Adrenal gland (tissue), 12 donors: Measurements from ENCODE around the gene HSPA4L. TPM values are rescaled to one million over a fixed set of nuclear protein-coding genes. Genes with fewer than 3 reads are reported as not detected.

Experiments
- DNase-seq, 7 donors: peaks; one replicate each; pipeline ENCODE4 v3.0.0-alpha.2; 2019 to 2020
- H3K27ac ChIP-seq, 5 donors: fragments of 200-600 bp; sonication (generic) in 4 of 5; 1 replicate in 3 of 5; 2 replicates in 2 of 5; pipeline versions ENCODE4 v1.5.1 to v1.8.0; 2016 to 2020; ENCODE audit warnings: mild to moderate bottlenecking in 1 of 5
- H3K27me3 ChIP-seq: fragments of 200-600 bp; 2 replicates; pipeline ENCODE4 v1.8.0; 2021
- H3K36me3 ChIP-seq, 2 donors: fragments of 200-600 bp; replicated peaks in 1 of 2; 1 replicate in 1 of 2; 2 replicates in 1 of 2; pipeline versions ENCODE4 v1.5.1 to v1.8.0; 2018 to 2022
- H3K4me1 ChIP-seq, 2 donors: fragments of 200-600 bp; replicated peaks in 1 of 2; 1 replicate in 1 of 2; 2 replicates in 1 of 2; pipeline versions ENCODE4 v1.5.1 to v1.8.0; 2018 to 2021
- H3K4me3 ChIP-seq, 4 donors: fragments of 200-600 bp; sonication (generic) in 3 of 4; one replicate each; pipeline ENCODE4 v1.5.1; 2016 to 2018
- H3K9me3 ChIP-seq, 3 donors: fragments of 200-600 bp; sonication (generic) in 1 of 3; replicated peaks in 1 of 3; 1 replicate in 2 of 3; 2 replicates in 1 of 3; pipeline versions ENCODE4 v1.5.1 to v1.8.0; 2016 to 2021
- CTCF ChIP-seq, 6 experiments: fragments of 450-650 bp in 4 of 6; fragments of 200-600 bp in 2 of 6; sonication (generic) in 1 of 6; IDR thresholded peaks; 1 replicate in 5 of 6; 2 replicates in 1 of 6; pipeline versions ENCODE4 v1.5.1 to v1.8.0; 2016 to 2021; ENCODE audit warnings: antibody characterized with exemption in 6 of 6, mild to moderate bottlenecking in 2 of 6, moderate library complexity in 1 of 6
- POLR2A ChIP-seq, 2 donors: fragments of 450-650 bp; IDR thresholded peaks; one replicate each; pipeline ENCODE4 v1.6.1; 2017; ENCODE audit warnings: antibody characterized with exemption in 2 of 2, mild to moderate bottlenecking in 2 of 2, moderate library complexity in 1 of 2
- WGBS, 4 donors: extraction: QIAGEN DNeasy Blood & Tissue Kit in 2 of 4; methylation state at CpG; one replicate each; pipeline versions ENCODE4 v1.1.5 to v1.1.7; 2013 to 2017; 5-methylcytosine and 5-hydroxymethylcytosine counted together
- intact Hi-C, 2 donors: fragments of 100-400 bp; cut with DNase I; formaldehyde crosslinking; loops; one replicate each; pipeline versions ENCODE4 v1.14.1 to v1.15.0; 2022 to 2023
- polyA plus RNA-seq, 3 donors: library from polyadenylated mRNA; stranded (reverse); fragments of 200-250 nt in 2 of 3; fragments of 350-450 nt in 1 of 3; fragmentation: Illumina TruSeq in 1 of 3; extraction: RNeasy Lipid Tissue Mini Kit (QIAGEN cat#74804) in 1 of 3; gene quantifications; one replicate each; pipeline ENCODE4 v1.2.3, GENCODE V29; 2013 to 2014
- total RNA-seq, 9 donors: library from RNA; depleted of rRNA in 4 of 9; stranded (reverse); fragments of >200 nt in 4 of 9; fragments of 120-200 nt in 1 of 9; fragmentation: NEBNext Ultra II Directional in 1 of 9; extraction: Animal tissue kit (Norgen Biotek cat#: 25700) in 1 of 9; gene quantifications; one replicate each; pipeline versions ENCODE4 v1.1.0 to v1.2.4, GENCODE V29; 2013 to 2023
- donor health status: healthy with polysubstance abuse.
- donor health status: Bipolar disorder and iron deficiency.
- donor health status: DM: yes; HTN: yes; CAD: no.
- donor health status: DM: no; HTN: no; CAD: no.
- donor health status: DM: no; HTN: no; CAD: no.
- donor health status: DM: yes; HTN: yes; CAD: no.

HSPA4L gene
- total and polyA plus RNA-seq, 12 donors = 3.5 to 73.5 (median 22.8) TPM

DNA sequence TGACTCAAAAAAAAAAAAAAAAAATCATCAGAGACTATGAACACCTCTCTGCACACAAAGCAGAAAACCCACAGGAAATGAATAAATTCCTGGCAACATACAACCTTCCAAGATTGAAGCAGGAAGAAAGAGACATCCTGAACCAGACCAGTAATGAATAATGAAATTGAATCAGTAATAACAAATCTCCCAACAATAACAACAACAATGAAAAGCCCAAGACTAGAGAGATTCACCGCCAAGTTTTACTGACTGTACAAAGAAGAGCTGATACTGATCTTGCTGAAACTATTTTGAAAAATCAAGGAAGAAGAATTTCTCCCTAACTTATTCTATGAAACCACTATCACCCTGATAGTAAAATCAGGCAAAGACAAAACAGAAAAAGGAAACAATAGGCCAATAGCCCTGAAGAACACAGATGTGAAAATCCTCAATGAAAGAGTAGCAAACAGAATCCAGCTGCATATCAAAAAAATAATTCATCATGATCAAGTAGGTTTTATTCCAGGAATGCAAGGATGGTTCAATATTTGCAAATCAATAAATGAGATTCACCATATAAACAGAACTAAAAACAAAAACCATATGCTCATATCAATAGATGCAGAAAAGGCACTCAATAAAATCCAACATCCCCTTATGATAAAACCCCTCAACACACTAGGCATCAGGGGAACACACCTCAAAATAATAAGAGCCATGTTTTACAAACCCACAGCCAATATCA, 67.5 kb downstream of the HSPA4L start:
- peaks cover 0 to 12% (median 12%) of the 10 kb centered on the region in 3 donors for H3K9me3 ChIP-seq
- no peak overlapping the region for H3K27ac ChIP-seq
- intact Hi-C loops = no loop called here
- H3K4me1 ChIP-seq = no peaks in the 10 kb centered on the region
- DNase-seq = no peak
- 87 to 94% (median 90%) methylated on average over 1 of the region's 1 CpG for whole genome bisulfite sequencing, 4 donors
- H3K36me3 ChIP-seq = no peaks in the 10 kb centered on the region
- no peaks in the 10 kb centered on the region for H3K27me3 ChIP-seq
- H3K4me3 ChIP-seq = no peak overlapping the region
- no peak for TF ChIP-seq CTCF (IDR thresholded peaks at IDR 0.05)
- no peak for TF ChIP-seq POLR2A (IDR thresholded peaks at IDR 0.05)

DNA sequence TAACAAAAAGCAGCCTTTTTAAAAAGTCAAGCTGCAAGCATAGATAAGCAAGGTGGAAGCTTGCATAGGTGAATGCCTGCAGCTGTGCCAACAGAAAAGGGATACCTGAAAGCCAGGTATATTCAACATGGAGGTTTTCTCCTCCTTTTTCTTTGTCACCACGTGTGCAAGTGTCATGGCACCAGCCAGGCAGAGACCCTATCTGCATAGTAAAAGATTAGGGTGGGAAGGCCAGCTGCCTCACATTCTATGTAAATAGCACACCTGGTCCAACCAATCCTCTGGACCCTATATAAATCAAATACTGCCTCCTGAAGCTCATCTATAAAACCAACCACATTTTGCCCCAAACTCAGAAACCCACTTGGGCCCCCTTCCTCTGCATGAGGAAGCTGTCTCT, 70.5 kb downstream of the HSPA4L start:
- TF ChIP-seq CTCF (IDR thresholded peaks at IDR 0.05) (no peak), POLR2A (IDR thresholded peaks at IDR 0.05) (no peak)
- no peak for DNase-seq
- Histone ChIP-seq H3K36me3 (no peaks in the 10 kb centered on the region), H3K9me3 (peaks cover 0 to 12% (median 6%) of the 10 kb centered on the region in 3 donors), H3K27ac (no peak overlapping the region), H3K4me1 (peaks cover 8 to 14% of the 10 kb centered on the region in 2 donors), H3K4me3 (no peak overlapping the region), H3K27me3 (no peaks in the 10 kb centered on the region)
- intact Hi-C loops = no loop called here
- WGBS, 4 donors = 38 to 50% (median 42%) methylated on average over 1 of the region's 1 CpG

- Histone ChIP-seq H3K36me3 (no peaks in the 10 kb centered on the region), H3K9me3 (no peaks in the 10 kb centered on the region), H3K27ac (peak overlapping the region in 3 of 5 donors; percentile 22 to 69 (median 37)), H3K27me3 (no peaks in the 10 kb centered on the region), H3K4me3 (peak overlapping the region in 1 of 4 donors; percentile 34), H3K4me1 (peaks cover 8 to 14% of the 10 kb centered on the region in 2 donors)
- TF ChIP-seq CTCF (IDR thresholded peaks at IDR 0.05) = no peak
- TF ChIP-seq POLR2A (IDR thresholded peaks at IDR 0.05) = no peak
- intact Hi-C loops = no loop called here
- no peak for DNase-seq
Observed at GRCh38 chr4:127856196-127856812, 74.2 kb downstream of the HSPA4L start.

- 24 to 51% (median 43%) methylated on average over 4 of the region's 4 CpGs for WGBS, 4 donors
- intact Hi-C loops = no loop called here
- peak overlapping the region in 1 of 4 donors; percentile 34 for H3K4me3 ChIP-seq
- no peak for TF ChIP-seq POLR2A (IDR thresholded peaks at IDR 0.05)
- H3K36me3 ChIP-seq = no peaks in the 10 kb centered on the region
- no peaks in the 10 kb centered on the region for H3K9me3 ChIP-seq
- H3K27me3 ChIP-seq = no peaks in the 10 kb centered on the region
- H3K4me1 ChIP-seq = peaks cover 8 to 14% of the 10 kb centered on the region in 2 donors
- H3K27ac ChIP-seq = peak overlapping the region in 3 of 5 donors; percentile 22 to 69 (median 37)
- peak; percentile 48 to 72 (median 64) for DNase-seq
Observed at GRCh38 chr4:127856813-127857447, 74.8 kb downstream of the HSPA4L start.
